Pancreas (tissue), 10 donors: ENCODE measurements around the gene FLT1. TPM values are rescaled to one million over a fixed set of nuclear protein-coding genes. Genes with fewer than 3 reads are reported as not detected.

Source experiments
- ATAC-seq, 4 donors: fragments of 200-7000 bp; cut with Tn5 transposase; one replicate each; pipeline versions ENCODE4 v1.8.0 to v1.9.1; 2020; ENCODE audit warnings: mild to moderate bottlenecking in 4 of 4, moderate library complexity in 4 of 4
- DNase-seq, 6 donors: peaks; one replicate each; pipeline ENCODE4 v3.0.0-alpha.2; 2020
- FAIRE-seq: peaks from 2 replicates; lab custom pipeline; 2012; peaks lifted over from hg19 to GRCh38; lab: Jason Lieb, UNC
- H3K27ac ChIP-seq, 4 donors: fragments of 200-600 bp; sonication (generic); 1 replicate in 3 of 4; 2 replicates in 1 of 4; pipeline versions ENCODE4 v1.5.0 to v1.8.0; 2020
- H3K27me3 ChIP-seq, 4 donors: fragments of 200-600 bp; one replicate each; pipeline ENCODE4 v1.8.0; 2021
- H3K36me3 ChIP-seq, 3 donors: fragments of 200-600 bp; sonication (generic) in 1 of 3; one replicate each; pipeline versions ENCODE4 v1.5.0 to v1.8.0; 2020 to 2021
- H3K4me1 ChIP-seq, 3 donors: fragments of 200-600 bp; one replicate each; pipeline ENCODE4 v1.8.0; 2021
- H3K4me3 ChIP-seq, 4 donors: fragments of 200-600 bp; sonication (generic) in 2 of 4; one replicate each; pipeline versions ENCODE4 v1.5.0 to v1.8.0; 2020 to 2021
- H3K9me3 ChIP-seq, 4 donors: fragments of 200-600 bp; one replicate each; pipeline ENCODE4 v1.8.0; 2021
- CTCF ChIP-seq, 4 donors: fragments of 200-600 bp; sonication (generic) in 3 of 4; IDR thresholded peaks; one replicate each; pipeline versions ENCODE4 v1.5.0 to v1.8.0; 2021; ENCODE audit warnings: antibody characterized with exemption in 4 of 4
- WGBS, 2 donors: extraction: QIAGEN DNeasy Blood & Tissue Kit; methylation state at CpG; one replicate each; pipeline ENCODE4 v1.1.7; 2013; 5-methylcytosine and 5-hydroxymethylcytosine counted together
- intact Hi-C, 3 donors: fragments of 100-400 bp; cut with DNase I; formaldehyde crosslinking; loops; one replicate each; pipeline versions ENCODE4 v1.11.1 to v1.14.2; 2022
- polyA plus RNA-seq, 2 donors: library from polyadenylated mRNA; stranded (reverse); fragments of 200-250 nt; gene quantifications; one replicate each; pipeline ENCODE4 v1.2.3, GENCODE V29; 2013
- total RNA-seq, 6 donors: library from RNA; stranded (reverse); fragmentation: NEBNext Ultra II Directional in 4 of 6; extraction: Animal tissue kit (Norgen Biotek cat#: 25700) in 4 of 6; gene quantifications; one replicate each; pipeline versions ENCODE4 v1.2.1 to v1.2.4, GENCODE V29; 2021 to 2023
- donor health status: healthy with polysubstance abuse.
- donor health status: DM: no; HTN: no; CAD: no; lungs with moderate emphysema.
- donor health status: DM: no; HTN: no; CAD: no.
- donor health status: control.
- donor health status: control.
- donor health status: Bipolar disorder and iron deficiency.
- donor health status: DM: yes; HTN: yes; CAD: no.
- donor health status: DM: no; HTN: no; CAD: no.
- donor health status: DM: no; HTN: no; CAD: no.
- donor health status: DM: yes; HTN: yes; CAD: no.

The FLT1 gene
- 10 to 100 TPM in 2 of 6 donors, 1 to 10 TPM in 4; 4.4 to 12.7 (median 8.8) TPM for total RNA-seq
- 1 to 10 TPM; 1.1 to 8.0 TPM for polyA plus RNA-seq

GRCh38 chr13:28494778-28495537, at the start of gene FLT1:
Gene FLT1, minus strand, starts transcription at chr13:28495128. Its CDS starts 285 bp downstream, at chr13:28494843.
- peak within 1 kb of the TSS; percentile 20 to 49 (median 30) for H3K4me3 ChIP-seq
- TF ChIP-seq CTCF (IDR thresholded peaks at IDR 0.05) = no peak
- ATAC-seq = peak; percentile 31 to 68 (median 61)
- H3K4me1 ChIP-seq = peaks cover 0 to 5% (median 0%) of the 10 kb centered on the region in 3 donors
- H3K9me3 ChIP-seq = no peaks in the 10 kb centered on the region
- peak within 1 kb of the TSS in 1 of 4 donors; percentile 41 for H3K27ac ChIP-seq
- no peaks in the 10 kb centered on the region for H3K36me3 ChIP-seq
- peaks cover 4 to 41% (median 6%) of the 10 kb centered on the region in 4 donors for H3K27me3 ChIP-seq
- intact Hi-C loops = no loop called here
- DNase-seq = peak in 4 of 6 donors; percentile 20 to 67 (median 44)
- 1% methylated on average over 77 to 84 of the region's 84 CpGs for WGBS, 2 donors
- FAIRE-seq = no peak

GRCh38 chr13:28544026-28544425, 49.1 kb upstream of the FLT1 start:
- intact Hi-C loops = no loop called here

GRCh38 chr13:28542804-28543203, 47.9 kb upstream of the FLT1 start:
- no peaks in the 10 kb centered on the region for H3K9me3 ChIP-seq
- H3K36me3 ChIP-seq = no peaks in the 10 kb centered on the region
- H3K4me1 ChIP-seq = no peaks in the 10 kb centered on the region
- no peak for TF ChIP-seq CTCF (IDR thresholded peaks at IDR 0.05)
- H3K27me3 ChIP-seq = peaks cover 0 to 4% (median 0%) of the 10 kb centered on the region in 4 donors
- H3K27ac ChIP-seq = no peak overlapping the region
- WGBS, 2 donors = 81 to 88% methylated on average over 4 of the region's 4 CpGs
- no peak for ATAC-seq
- no peak overlapping the region for H3K4me3 ChIP-seq
- FAIRE-seq = no peak
- DNase-seq = no peak
- intact Hi-C loops = no loop called here

More at GRCh38 chr13:28544026-28544425, 49.1 kb upstream of the FLT1 start:
- 72 to 81% methylated on average over 1 of the region's 1 CpG for WGBS, 2 donors
- FAIRE-seq (no peak), DNase-seq (no peak), ATAC-seq (no peak)
- H3K9me3 ChIP-seq = no peaks in the 10 kb centered on the region
- no peak overlapping the region for H3K4me3 ChIP-seq
- no peaks in the 10 kb centered on the region for H3K4me1 ChIP-seq
- no peak for TF ChIP-seq CTCF (IDR thresholded peaks at IDR 0.05)
- H3K27ac ChIP-seq = no peak overlapping the region
- H3K27me3 ChIP-seq = peaks cover 0 to 4% (median 0%) of the 10 kb centered on the region in 4 donors
- H3K36me3 ChIP-seq = no peaks in the 10 kb centered on the region

GRCh38 chr13:28541966-28542365, 47.0 kb upstream of the FLT1 start:
- DNase-seq = no peak
- H3K9me3 ChIP-seq = no peaks in the 10 kb centered on the region
- intact Hi-C loops = no loop called here
- H3K27me3 ChIP-seq = no peaks in the 10 kb centered on the region
- no peak overlapping the region for H3K4me3 ChIP-seq
- no peak for ATAC-seq
- H3K36me3 ChIP-seq = no peaks in the 10 kb centered on the region
- no peak for TF ChIP-seq CTCF (IDR thresholded peaks at IDR 0.05)
- FAIRE-seq = no peak
- H3K27ac ChIP-seq = no peak overlapping the region
- 80 to 85% methylated on average over 2 of the region's 2 CpGs for WGBS, 2 donors
- H3K4me1 ChIP-seq = no peaks in the 10 kb centered on the region

- H3K27ac ChIP-seq = no peak overlapping the region
- no peaks in the 10 kb centered on the region for H3K4me1 ChIP-seq
- no peak for DNase-seq
- no peaks in the 10 kb centered on the region for H3K27me3 ChIP-seq
- 46 to 52% methylated on average over 6 of the region's 6 CpGs for WGBS, 2 donors
- H3K9me3 ChIP-seq = no peaks in the 10 kb centered on the region
- no peak for FAIRE-seq
- no peak for ATAC-seq
- intact Hi-C loops = no loop called here
- no peak overlapping the region for H3K4me3 ChIP-seq
- TF ChIP-seq CTCF (IDR thresholded peaks at IDR 0.05) = no peak
- no peaks in the 10 kb centered on the region for H3K36me3 ChIP-seq
Observed at GRCh38 chr13:28540612-28541011, 45.7 kb upstream of the FLT1 start.
